HG03097 (cell line): ENCODE results near the gene LATS1.
"Not testable (repeated sequence)": the region's sequence is repeated elsewhere in the genome, so short reads cannot be mapped to it uniquely, and the experiment has no call there.

Experiments used
- ATAC-seq: cut with Tn5 transposase; IDR thresholded peaks from one replicate; pipeline ENCODE4 v1.9.1; 2021; ENCODE audit not compliant: unreplicated experiment, low FRiP score

LATS1 gene

GRCh38 chr6:149729824-149730223 is 11.9 kb upstream of the LATS1 start:
- no peak for ATAC-seq

GRCh38 chr6:149728499-149729234 is 10.8 kb upstream of the LATS1 start:
- no peak for ATAC-seq

- no peak for ATAC-seq
Measured at GRCh38 chr6:149727793-149728498, 10.0 kb upstream of the LATS1 start.

GRCh38 chr6:149725785-149726184 is 7.9 kb upstream of the LATS1 start:
- ATAC-seq = no peak

GRCh38 chr6:149723771-149724417 is 6.0 kb upstream of the LATS1 start:
- ATAC-seq = no peak

- no peak for ATAC-seq
Measured at GRCh38 chr6:149723262-149723661, 5.4 kb upstream of the LATS1 start.

- no peak for ATAC-seq
Measured at GRCh38 chr6:149719531-149719930, 1.6 kb upstream of the LATS1 start.

- no peak for ATAC-seq
Measured at GRCh38 chr6:149717255-149717587, 680 bp downstream of the LATS1 start.

- ATAC-seq = no peak
Measured at GRCh38 chr6:149716181-149716963, 1.5 kb downstream of the LATS1 start.

- ATAC-seq = no peak
Measured at GRCh38 chr6:149714442-149714841, 3.5 kb downstream of the LATS1 start.

- ATAC-seq = no peak
Measured at GRCh38 chr6:149711711-149712110, 6.2 kb downstream of the LATS1 start.

- no peak for ATAC-seq
Measured at GRCh38 chr6:149701714-149702113, 16.2 kb downstream of the LATS1 start.

GRCh38 chr6:149699150-149699549 is 18.8 kb downstream of the LATS1 start:
- ATAC-seq = no peak

GRCh38 chr6:149698175-149698574 is 19.7 kb downstream of the LATS1 start:
- no peak for ATAC-seq

GRCh38 chr6:149696901-149697300 is 21.0 kb downstream of the LATS1 start:
- no peak for ATAC-seq

GRCh38 chr6:149694921-149695320 is 23.0 kb downstream of the LATS1 start:
- ATAC-seq = no peak

GRCh38 chr6:149691201-149691600 is 26.7 kb downstream of the LATS1 start:
- no peak for ATAC-seq

GRCh38 chr6:149686230-149686629 is 31.7 kb downstream of the LATS1 start:
- ATAC-seq = no peak

- no peak for ATAC-seq
Measured at GRCh38 chr6:149683256-149683859, 34.5 kb downstream of the LATS1 start.

- ATAC-seq = not testable (repeated sequence)
Measured at GRCh38 chr6:149681845-149682244, 36.1 kb downstream of the LATS1 start.

GRCh38 chr6:149681209-149681608 is 36.7 kb downstream of the LATS1 start:
- no peak for ATAC-seq
